Glutamatergic neuron (in vitro differentiated cells): ENCODE measurements around the gene PCDHGA4. TPM values are rescaled to one million over a fixed set of nuclear protein-coding genes. Genes with fewer than 3 reads are reported as not detected.
"Not testable (repeated sequence)": the region's sequence is repeated elsewhere in the genome, so short reads cannot be mapped to it uniquely, and the experiment has no call there.

Experiments used
- DNase-seq: peaks from one replicate; pipeline ENCODE4 v3.0.0; 2022
- H3K27ac Mint-ChIP-seq: one replicate; pipeline ENCODE4 v1.8.0; 2020; ENCODE audit warnings: mild to moderate bottlenecking, mixed read lengths, inconsistent platforms; ENCODE audit not compliant: unreplicated experiment
- H3K27me3 Mint-ChIP-seq: one replicate; pipeline ENCODE4 v1.8.0; 2020; ENCODE audit warnings: mild to moderate bottlenecking, moderate library complexity, mixed read lengths, inconsistent platforms; ENCODE audit not compliant: unreplicated experiment
- H3K36me3 Mint-ChIP-seq: one replicate; pipeline ENCODE4 v1.8.0; 2020; ENCODE audit warnings: mild to moderate bottlenecking, mixed read lengths, inconsistent platforms; ENCODE audit not compliant: unreplicated experiment
- H3K4me1 Mint-ChIP-seq: one replicate; pipeline ENCODE4 v1.8.0; 2020; ENCODE audit warnings: mild to moderate bottlenecking, low read depth, mixed read lengths, inconsistent platforms; ENCODE audit not compliant: unreplicated experiment
- H3K4me3 Mint-ChIP-seq: one replicate; pipeline ENCODE4 v1.8.0; 2020; ENCODE audit warnings: mild to moderate bottlenecking, mixed read lengths, inconsistent platforms; ENCODE audit not compliant: unreplicated experiment
- H3K9me3 Mint-ChIP-seq: one replicate; pipeline ENCODE4 v1.8.0; 2020; ENCODE audit warnings: mild to moderate bottlenecking, moderate library complexity, mixed read lengths, inconsistent platforms; ENCODE audit not compliant: unreplicated experiment
- CTCF ChIP-seq: fragments of 200-600 bp; sonication (generic); IDR thresholded peaks from one replicate; pipeline ENCODE4 v1.5.0; 2021; ENCODE audit not compliant: partially characterized antibody, unreplicated experiment
- long read RNA-seq: library from polyadenylated mRNA; unstranded; transcript quantifications from one replicate; pipeline ENCODE4 v2.0.0, GENCODE V29; 2020; ENCODE audit not compliant: unreplicated experiment
- total RNA-seq: library from RNA; stranded (reverse); fragmentation: NEBNext Ultra II Directional; extraction: Animal tissue kit (Norgen Biotek cat#: 25700); gene quantifications from one replicate; pipeline ENCODE4 v1.2.1, GENCODE V29; 2021; ENCODE audit not compliant: unreplicated experiment

The PCDHGA4 gene
- 8.2 TPM for total RNA-seq
- long read RNA-seq: 0 reads

- no peak within 1 kb of the TSS for H3K4me3 Mint-ChIP-seq
- TF ChIP-seq CTCF: peak; percentile 60
- H3K36me3 Mint-ChIP-seq: peaks cover 50% of the 10 kb centered on the region
- H3K4me1 Mint-ChIP-seq: no peaks in the 10 kb centered on the region
- DNase-seq: no peak
- peaks cover 12% of the 10 kb centered on the region for H3K27me3 Mint-ChIP-seq
- no peak within 1 kb of the TSS for H3K27ac Mint-ChIP-seq
- peaks cover 25% of the 10 kb centered on the region for H3K9me3 Mint-ChIP-seq
Observed at GRCh38 chr5:141354900-141355469, at the start of gene PCDHGA4. PCDHGA4 (plus strand) TSS chr5:141355021; CDS start chr5:141355108, 87 bp downstream.

- no peak for DNase-seq
- peaks cover 6% of the 10 kb centered on the region for H3K9me3 Mint-ChIP-seq
- no peak overlapping the region for H3K4me3 Mint-ChIP-seq
- no peak for TF ChIP-seq CTCF
- no peaks in the 10 kb centered on the region for H3K4me1 Mint-ChIP-seq
- no peaks in the 10 kb centered on the region for H3K27me3 Mint-ChIP-seq
- no peak overlapping the region for H3K27ac Mint-ChIP-seq
- H3K36me3 Mint-ChIP-seq: peaks cover 19% of the 10 kb centered on the region
Observed at GRCh38 chr5:141306630-141307029, 48.2 kb upstream of the PCDHGA4 start.

- Mint-ChIP-seq H3K27ac (no peak overlapping the region), H3K4me1 (no peaks in the 10 kb centered on the region), H3K27me3 (peaks cover 3% of the 10 kb centered on the region), H3K9me3 (peaks cover 19% of the 10 kb centered on the region), H3K4me3 (no peak overlapping the region), H3K36me3 (peaks cover 56% of the 10 kb centered on the region)
- no peak for TF ChIP-seq CTCF
- no peak for DNase-seq
Observed at GRCh38 chr5:141313711-141314110, 41.1 kb upstream of the PCDHGA4 start.

GRCh38 chr5:141316963-141317362 lies 37.9 kb upstream of the PCDHGA4 start:
- H3K27me3 Mint-ChIP-seq: peaks cover 14% of the 10 kb centered on the region
- not testable (repeated sequence) for H3K4me1 Mint-ChIP-seq, H3K4me3 Mint-ChIP-seq, DNase-seq, H3K27ac Mint-ChIP-seq
- H3K36me3 Mint-ChIP-seq: peaks cover 64% of the 10 kb centered on the region
- H3K9me3 Mint-ChIP-seq: peaks cover 44% of the 10 kb centered on the region

- peaks cover 14% of the 10 kb centered on the region for H3K27me3 Mint-ChIP-seq
- no peak for DNase-seq
- H3K9me3 Mint-ChIP-seq: peaks cover 44% of the 10 kb centered on the region
- peak overlapping the region; percentile 95 for H3K4me3 Mint-ChIP-seq
- H3K27ac Mint-ChIP-seq: peak overlapping the region; percentile 99
- peaks cover 2% of the 10 kb centered on the region for H3K4me1 Mint-ChIP-seq
- no peak for TF ChIP-seq CTCF
- peaks cover 48% of the 10 kb centered on the region for H3K36me3 Mint-ChIP-seq
Observed at GRCh38 chr5:141319202-141319601, 35.6 kb upstream of the PCDHGA4 start.
